Gastroesophageal sphincter (tissue), 4 donors: ENCODE data around the gene PI16. TPM values are rescaled to one million over a fixed set of nuclear protein-coding genes. Genes with fewer than 3 reads are reported as not detected.

Experiments
- ATAC-seq: fragments of 150-250 bp; one replicate; pipeline ENCODE4 v1.9.1; 2016; ENCODE audit warnings: mild to moderate bottlenecking, moderate library complexity
- H3K27ac ChIP-seq, 4 donors: fragments of 200-600 bp; sonication (generic) in 3 of 4; 1 replicate in 3 of 4; 2 replicates in 1 of 4; pipeline ENCODE4 v1.5.1; 2016 to 2019
- H3K27me3 ChIP-seq: fragments of 200-600 bp; sonication (generic); one replicate; pipeline ENCODE4 v1.5.1; 2019
- H3K36me3 ChIP-seq, 2 donors: fragments of 200-600 bp; sonication (generic); one replicate each; pipeline ENCODE4 v1.5.1; 2019; ENCODE audit warnings: control low read depth in 1 of 2
- H3K4me1 ChIP-seq, 3 donors: fragments of 200-600 bp; sonication (generic); 1 replicate in 2 of 3; 2 replicates in 1 of 3; pipeline ENCODE4 v1.5.1; 2016 to 2019; ENCODE audit warnings: control low read depth in 2 of 3
- H3K4me3 ChIP-seq, 2 donors: fragments of 200-600 bp; sonication (generic); one replicate each; pipeline ENCODE4 v1.5.1; 2019; ENCODE audit warnings: mild to moderate bottlenecking in 1 of 2, moderate library complexity in 1 of 2
- H3K9me3 ChIP-seq, 3 donors: fragments of 200-600 bp; sonication (generic); one replicate each; pipeline ENCODE4 v1.5.1; 2017 to 2019; ENCODE audit warnings: control low read depth in 2 of 3
- EP300 ChIP-seq: sonication (generic); formaldehyde crosslinking; IDR thresholded peaks from one replicate; pipeline ENCODE4 v1.6.1; 2017; ENCODE audit warnings: antibody characterized with exemption, mild to moderate bottlenecking
- POLR2A ChIP-seq, 2 donors: fragments of 450-650 bp; IDR thresholded peaks; one replicate each; pipeline ENCODE4 v1.6.1; 2017; ENCODE audit warnings: antibody characterized with exemption in 2 of 2, mild to moderate bottlenecking in 2 of 2, moderate library complexity in 1 of 2
- POLR2AphosphoS5 ChIP-seq: sonication (generic); formaldehyde crosslinking; IDR thresholded peaks from one replicate; pipeline ENCODE4 v1.6.1; 2017; ENCODE audit warnings: antibody characterized with exemption
- WGBS, 2 donors: methylation state at CpG; one replicate each; pipeline ENCODE4 v1.1.5; 2018; ENCODE audit warnings: low coverage in 1 of 2; 5-methylcytosine and 5-hydroxymethylcytosine counted together
- total RNA-seq, 4 donors: library from RNA; depleted of rRNA; stranded (reverse); fragments of >200 nt; gene quantifications; one replicate each; pipeline ENCODE4 v1.1.0, GENCODE V29; 2016
- TF ChIP-seq, protein P1 (sequence below), 4 experiments: fragments of 200-600 bp in 2 of 4; fragments of 450-650 bp in 2 of 4; sonication (generic) in 1 of 4; IDR thresholded peaks; one replicate each; pipeline ENCODE4 v1.5.1; 2017 to 2019; ENCODE audit warnings: antibody characterized with exemption in 4 of 4, mild to moderate bottlenecking in 2 of 4, moderate library complexity in 2 of 4

Gene PI16
- total RNA-seq, 4 donors from 2014 or later = 21.6 to 53.5 (median 44.9) TPM

DNA sequence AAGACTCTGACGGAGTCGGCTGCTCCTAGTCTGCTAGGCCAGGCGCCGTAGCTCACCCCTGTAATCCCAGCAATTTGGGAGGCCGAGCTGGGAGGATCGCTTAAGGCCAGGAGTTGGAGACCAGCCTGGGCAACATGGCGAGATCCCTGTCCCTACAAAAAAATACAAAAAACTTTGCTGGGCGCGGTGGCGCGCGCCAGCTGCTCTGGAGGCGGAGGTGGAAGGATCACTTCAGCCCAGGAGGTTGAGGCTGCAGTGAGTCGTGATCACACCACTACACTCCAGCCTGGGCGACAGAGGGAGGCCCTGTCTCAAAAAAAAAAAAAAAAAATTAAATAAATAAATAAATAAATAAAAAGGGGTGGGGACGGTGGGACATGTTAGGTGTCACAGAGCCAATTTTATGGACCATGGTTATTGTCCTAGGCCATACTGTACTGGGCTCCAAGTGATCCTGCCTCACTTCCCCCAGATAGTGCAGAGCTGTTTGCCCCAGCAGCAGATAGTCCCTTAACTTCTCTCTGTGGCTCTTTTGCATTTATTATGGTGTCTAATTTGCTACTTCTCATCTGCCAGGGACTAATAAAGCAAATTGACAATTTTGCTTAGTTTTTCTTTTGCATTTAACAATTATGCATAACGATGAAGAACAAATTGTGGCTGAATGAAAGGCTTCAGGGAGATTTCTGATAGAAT, 5.2 kb downstream of the PI16 start:
- H3K4me3 ChIP-seq = no peak overlapping the region
- H3K27ac ChIP-seq = no peak overlapping the region
- no peak for TF ChIP-seq EP300
- TF ChIP-seq POLR2A (IDR thresholded peaks at IDR 0.05) = no peak
- TF ChIP-seq POLR2AphosphoS5 = no peak
- TF ChIP-seq, protein P1, sequence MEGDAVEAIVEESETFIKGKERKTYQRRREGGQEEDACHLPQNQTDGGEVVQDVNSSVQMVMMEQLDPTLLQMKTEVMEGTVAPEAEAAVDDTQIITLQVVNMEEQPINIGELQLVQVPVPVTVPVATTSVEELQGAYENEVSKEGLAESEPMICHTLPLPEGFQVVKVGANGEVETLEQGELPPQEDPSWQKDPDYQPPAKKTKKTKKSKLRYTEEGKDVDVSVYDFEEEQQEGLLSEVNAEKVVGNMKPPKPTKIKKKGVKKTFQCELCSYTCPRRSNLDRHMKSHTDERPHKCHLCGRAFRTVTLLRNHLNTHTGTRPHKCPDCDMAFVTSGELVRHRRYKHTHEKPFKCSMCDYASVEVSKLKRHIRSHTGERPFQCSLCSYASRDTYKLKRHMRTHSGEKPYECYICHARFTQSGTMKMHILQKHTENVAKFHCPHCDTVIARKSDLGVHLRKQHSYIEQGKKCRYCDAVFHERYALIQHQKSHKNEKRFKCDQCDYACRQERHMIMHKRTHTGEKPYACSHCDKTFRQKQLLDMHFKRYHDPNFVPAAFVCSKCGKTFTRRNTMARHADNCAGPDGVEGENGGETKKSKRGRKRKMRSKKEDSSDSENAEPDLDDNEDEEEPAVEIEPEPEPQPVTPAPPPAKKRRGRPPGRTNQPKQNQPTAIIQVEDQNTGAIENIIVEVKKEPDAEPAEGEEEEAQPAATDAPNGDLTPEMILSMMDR (IDR thresholded peaks at IDR 0.05) = no peak
- no peaks in the 10 kb centered on the region for H3K27me3 ChIP-seq
- ATAC-seq = no peak
- H3K9me3 ChIP-seq = no peaks in the 10 kb centered on the region
- WGBS, 2 donors = 66% methylated on average over 3 of the region's 17 CpGs; no CpG with 5 or more reads in 1 of the 2 donors
- H3K36me3 ChIP-seq = no peaks in the 10 kb centered on the region
- peaks cover 0 to 21% (median 0%) of the 10 kb centered on the region in 3 donors for H3K4me1 ChIP-seq

DNA sequence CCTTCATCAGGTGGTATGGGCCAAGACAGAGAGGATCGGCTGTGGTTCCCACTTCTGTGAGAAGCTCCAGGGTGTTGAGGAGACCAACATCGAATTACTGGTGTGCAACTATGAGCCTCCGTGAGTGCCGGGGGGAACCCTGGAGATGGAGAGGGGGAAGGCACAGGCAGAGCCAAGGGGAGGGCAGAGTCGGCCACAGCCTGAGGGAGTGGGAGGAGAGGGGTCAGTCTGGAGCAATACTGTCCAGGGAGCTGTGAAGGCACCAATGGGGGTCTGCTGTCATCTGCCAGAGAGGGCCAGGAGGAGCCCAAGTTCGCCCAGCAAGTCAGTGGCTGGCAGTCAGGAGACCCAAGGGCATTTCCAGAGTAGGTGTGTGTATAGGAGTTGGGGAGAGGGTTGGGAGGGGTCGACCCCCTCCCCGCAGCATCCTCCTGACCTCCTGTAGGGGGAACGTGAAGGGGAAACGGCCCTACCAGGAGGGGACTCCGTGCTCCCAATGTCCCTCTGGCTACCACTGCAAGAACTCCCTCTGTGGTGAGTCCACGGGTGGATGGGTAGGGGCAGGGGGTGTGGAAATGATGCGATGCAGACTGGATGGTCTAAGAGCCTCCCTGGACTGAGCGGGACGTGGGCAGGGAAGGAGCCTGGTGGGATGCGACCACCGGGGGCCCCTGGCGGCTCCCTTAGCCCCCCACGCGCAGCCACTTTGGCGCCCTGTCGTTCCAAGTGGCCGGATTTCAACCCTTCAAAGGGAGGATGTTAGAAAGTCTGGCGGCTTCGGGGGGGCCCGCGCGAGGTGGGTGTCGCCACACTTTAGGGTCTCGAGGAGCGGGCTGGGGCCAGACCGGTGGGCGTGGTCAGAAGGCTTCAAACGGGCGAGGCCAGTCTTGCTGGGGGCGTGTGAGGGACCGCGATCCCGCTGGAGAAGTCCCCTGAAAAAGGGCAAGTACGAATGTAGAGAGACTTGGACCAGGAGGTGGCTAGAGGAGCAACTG, 7.2 kb downstream of the PI16 start:
- ATAC-seq = no peak
- no peak overlapping the region for H3K4me3 ChIP-seq

DNA sequence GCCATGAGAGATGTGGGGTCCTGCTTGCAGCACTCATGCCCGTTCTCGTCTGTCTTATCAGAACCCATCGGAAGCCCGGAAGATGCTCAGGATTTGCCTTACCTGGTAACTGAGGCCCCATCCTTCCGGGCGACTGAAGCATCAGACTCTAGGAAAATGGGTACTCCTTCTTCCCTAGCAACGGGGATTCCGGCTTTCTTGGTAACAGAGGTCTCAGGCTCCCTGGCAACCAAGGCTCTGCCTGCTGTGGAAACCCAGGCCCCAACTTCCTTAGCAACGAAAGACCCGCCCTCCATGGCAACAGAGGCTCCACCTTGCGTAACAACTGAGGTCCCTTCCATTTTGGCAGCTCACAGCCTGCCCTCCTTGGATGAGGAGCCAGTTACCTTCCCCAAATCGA, 8.3 kb downstream of the PI16 start:
- TF ChIP-seq POLR2AphosphoS5 = no peak
- TF ChIP-seq POLR2A (IDR thresholded peaks at IDR 0.05) = no peak
- TF ChIP-seq EP300 = no peak
- TF ChIP-seq, protein P1 (IDR thresholded peaks at IDR 0.05) = no peak
- ATAC-seq = peak; percentile 58
- peaks cover 0 to 21% (median 0%) of the 10 kb centered on the region in 3 donors for H3K4me1 ChIP-seq
- 72 to 86% methylated on average over 5 to 8 of the region's 12 CpGs for WGBS, 2 donors
- no peaks in the 10 kb centered on the region for H3K27me3 ChIP-seq
- H3K36me3 ChIP-seq = peaks cover 0 to 16% of the 10 kb centered on the region in 2 donors
- H3K4me3 ChIP-seq = no peak overlapping the region
- no peak overlapping the region for H3K27ac ChIP-seq
- H3K9me3 ChIP-seq = no peaks in the 10 kb centered on the region

More for the DNA sequence above, 7.2 kb downstream of the PI16 start:
- TF ChIP-seq EP300 = no peak
- H3K9me3 ChIP-seq = no peaks in the 10 kb centered on the region
- H3K27ac ChIP-seq = no peak overlapping the region
- H3K27me3 ChIP-seq = no peaks in the 10 kb centered on the region
- WGBS, 2 donors = 36 to 62% methylated on average over 6 to 32 of the region's 40 CpGs
- H3K36me3 ChIP-seq = peaks cover 0 to 5% of the 10 kb centered on the region in 2 donors
- peaks cover 0 to 21% (median 0%) of the 10 kb centered on the region in 3 donors for H3K4me1 ChIP-seq

DNA sequence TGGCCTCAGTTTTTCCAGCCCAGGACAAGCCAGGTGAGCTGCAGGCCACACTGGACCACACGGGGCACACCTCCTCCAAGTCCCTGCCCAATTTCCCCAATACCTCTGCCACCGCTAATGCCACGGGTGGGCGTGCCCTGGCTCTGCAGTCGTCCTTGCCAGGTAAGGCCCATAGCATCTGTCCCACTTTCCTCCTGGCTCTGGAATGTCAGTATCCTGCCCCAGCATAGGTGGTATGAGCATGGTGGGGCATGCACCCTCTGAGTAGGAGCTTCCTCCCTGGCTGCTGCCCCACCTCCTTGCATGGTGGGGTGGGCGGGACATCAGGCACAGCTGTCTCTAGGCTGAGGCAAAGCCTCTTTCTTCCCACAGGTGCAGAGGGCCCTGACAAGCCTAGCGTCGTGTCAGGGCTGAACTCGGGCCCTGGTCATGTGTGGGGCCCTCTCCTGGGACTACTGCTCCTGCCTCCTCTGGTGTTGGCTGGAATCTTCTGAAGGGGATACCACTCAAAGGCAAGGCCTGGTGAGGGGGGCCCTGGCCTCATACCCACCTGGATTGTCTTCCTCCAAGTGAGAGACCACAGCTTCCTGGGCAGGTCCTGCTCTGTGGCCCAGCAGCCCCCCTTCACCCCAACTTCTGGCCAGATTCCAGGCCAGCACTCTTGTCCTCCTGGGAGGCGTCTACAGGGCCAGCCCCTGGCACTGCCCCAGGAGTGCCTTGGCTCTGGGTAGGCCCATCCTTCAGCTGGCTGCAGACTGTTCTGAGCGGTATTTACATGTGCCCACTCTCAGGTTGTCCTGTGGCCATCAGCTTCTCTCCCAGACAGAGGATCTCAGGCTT, 9.1 kb downstream of the PI16 start:
- TF ChIP-seq POLR2AphosphoS5 = no peak
- TF ChIP-seq POLR2A (IDR thresholded peaks at IDR 0.05) = no peak
- no peak for TF ChIP-seq EP300
- TF ChIP-seq, protein P1 (IDR thresholded peaks at IDR 0.05) = no peak
- no peaks in the 10 kb centered on the region for H3K9me3 ChIP-seq
- no peak overlapping the region for H3K4me3 ChIP-seq
- H3K27me3 ChIP-seq = no peaks in the 10 kb centered on the region
- no CpG with 5 or more reads among the region's 11 CpGs for WGBS, 2 donors
- peak; percentile 20 for ATAC-seq
- H3K4me1 ChIP-seq = peaks cover 0 to 27% (median 0%) of the 10 kb centered on the region in 3 donors
- H3K27ac ChIP-seq = peak overlapping the region in 1 of 4 donors; percentile 33
- peaks cover 0 to 24% of the 10 kb centered on the region in 2 donors for H3K36me3 ChIP-seq
